Smooth muscle cell of trachea (primary cell): Measurements from ENCODE around the gene VIT. TPM values are rescaled to one million over a fixed set of nuclear protein-coding genes. Genes with fewer than 3 reads are reported as not detected.

ENCODE experiments used
- total RNA-seq: library from RNA; depleted of rRNA; stranded (reverse); fragments of >200 nt; gene quantifications from 2 replicates; pipeline ENCODE4 v1.2.1, GENCODE V29; 2014

Gene VIT
- 1.2 and 2.3 TPM in 2 replicates for total RNA-seq

GRCh38 chr2:36696533-36696932 is at the start of gene VIT:
VIT (plus strand) TSS chr2:36696707; CDS start chr2:36716371, 19,664 bp downstream.

Other genes starting within 250 kb of the VIT start
- gene FEZ2, start 98.5 kb upstream of the VIT start, total RNA-seq: 56.9 and 60.2 TPM in 2 replicates